CD4-positive, alpha-beta T cell treated with Interleukin-17A for 4 hours (primary cell): ENCODE measurements around the gene EOLA1.
"Not testable (repeated sequence)": the region's sequence is repeated elsewhere in the genome, so short reads cannot be mapped to it uniquely, and the experiment has no call there.

ENCODE experiments used
- DNase-seq: peaks from one replicate; pipeline ENCODE4 v3.0.0-alpha.2; 2020; ENCODE audit warnings: mixed read lengths

EOLA1 gene

GRCh38 chrX:149540621-149541520, at the start of gene EOLA1:
TSS of gene EOLA1 (plus strand) at chrX:149541012. CDS start at chrX:149545631, 4,619 bp downstream.
- peak; percentile 92 for DNase-seq

GRCh38 chrX:149491812-149492211, 49.0 kb upstream of the EOLA1 start:
- DNase-seq: no peak

GRCh38 chrX:149493567-149494562, 46.9 kb upstream of the EOLA1 start:
- DNase-seq: no peak

GRCh38 chrX:149494844-149495565, 45.8 kb upstream of the EOLA1 start:
- no peak for DNase-seq

GRCh38 chrX:149495573-149496071, 45.2 kb upstream of the EOLA1 start:
- no peak for DNase-seq

- no peak for DNase-seq
These were observed 43.8 kb upstream of the EOLA1 start for GRCh38 chrX:149497054-149497453.

GRCh38 chrX:149497626-149498025, 43.2 kb upstream of the EOLA1 start:
- DNase-seq: no peak

- DNase-seq: no peak
These were observed 42.0 kb upstream of the EOLA1 start for GRCh38 chrX:149498767-149499166.

GRCh38 chrX:149499766-149500165, 41.0 kb upstream of the EOLA1 start:
- no peak for DNase-seq

- not testable (repeated sequence) for DNase-seq
These were observed 37.9 kb upstream of the EOLA1 start for GRCh38 chrX:149502923-149503322.

- DNase-seq: peak; percentile 64
These were observed 37.4 kb upstream of the EOLA1 start for GRCh38 chrX:149503446-149503845.

- peak; percentile 67 for DNase-seq
These were observed 36.4 kb upstream of the EOLA1 start for GRCh38 chrX:149504226-149504914.

- peak; percentile 89 for DNase-seq
These were observed 35.7 kb upstream of the EOLA1 start, which contains the start of gene IDS for GRCh38 chrX:149504915-149505651. TSS of gene IDS (minus strand) at chrX:149505306. CDS start at chrX:149505137, 169 bp downstream.

- no peak for DNase-seq
These were observed 35.1 kb upstream of the EOLA1 start for GRCh38 chrX:149505671-149506070.

GRCh38 chrX:149506349-149506748, 34.5 kb upstream of the EOLA1 start:
- DNase-seq: no peak

GRCh38 chrX:149508467-149508866, 32.3 kb upstream of the EOLA1 start:
- DNase-seq: no peak

- DNase-seq: no peak
These were observed 30.4 kb upstream of the EOLA1 start for GRCh38 chrX:149510386-149510785.

GRCh38 chrX:149511081-149511480, 29.7 kb upstream of the EOLA1 start:
- no peak for DNase-seq

- DNase-seq: peak; percentile 72
These were observed 28.5 kb upstream of the EOLA1 start for GRCh38 chrX:149512225-149512885.

- no peak for DNase-seq
These were observed 26.9 kb upstream of the EOLA1 start for GRCh38 chrX:149513825-149514428.
